ENCODE results near the gene ERF. TPM values are rescaled to one million over a fixed set of nuclear protein-coding genes. Genes with fewer than 3 reads are reported as not detected.
A peak's percentile ranks its signal among the peaks of the same experiment; 100 is the strongest.

The ERF gene
- total and polyA plus RNA-seq, 4 donors: 16.1 to 57.2 (median 37.5) TPM

DNA sequence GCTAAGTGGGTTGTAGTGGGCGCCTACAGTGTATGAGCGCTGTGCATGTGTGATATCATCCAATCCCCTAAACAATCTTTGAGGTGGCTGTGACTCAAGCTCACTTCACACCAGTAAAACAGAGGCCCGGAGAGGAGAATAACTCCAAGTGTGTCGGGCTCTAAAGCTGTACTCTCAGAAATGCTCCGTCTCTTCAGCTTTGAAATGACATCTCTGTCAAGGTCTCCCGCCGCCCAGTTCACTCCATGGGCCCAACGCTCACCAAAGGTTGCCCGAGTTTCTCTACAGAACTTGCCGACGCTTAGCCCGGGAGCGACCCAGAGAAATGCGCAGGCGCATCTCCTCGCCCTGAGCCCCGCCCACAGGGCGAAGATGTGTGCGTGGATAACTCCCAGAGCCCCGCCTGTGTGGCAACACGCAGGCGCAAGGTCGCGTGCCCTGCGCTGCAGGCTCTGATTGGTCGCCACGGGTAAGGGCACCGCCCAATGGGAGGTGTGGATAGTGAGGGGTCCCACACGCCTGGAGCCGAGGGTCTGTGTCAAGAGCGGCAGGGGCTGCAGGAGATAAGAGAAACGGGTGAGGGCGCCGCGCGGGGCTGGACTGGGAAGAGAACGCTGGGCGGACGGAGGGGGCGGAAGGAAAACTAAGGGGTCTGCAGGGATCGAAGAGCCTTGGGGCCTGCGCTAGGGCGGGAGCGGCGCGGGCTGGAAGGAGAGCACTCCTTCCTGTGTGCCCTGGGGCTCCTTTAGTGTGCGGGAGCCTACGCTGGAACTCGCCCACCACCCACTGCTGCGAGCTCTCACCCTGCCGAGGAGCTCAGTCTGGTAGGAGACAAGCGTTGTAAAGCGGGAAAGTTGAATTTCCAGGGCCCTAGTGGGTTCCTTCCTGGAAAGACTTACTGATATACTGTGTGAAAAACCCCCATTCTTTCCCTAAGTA, 34.8 kb downstream of the ERF start, which contains the start of gene ZNF526:
Gene ZNF526, plus strand, starts transcription at position 501 of the 939 bp plus-strand sequence. CDS start 4,092 bp downstream, outside the sequence.
- H3K27ac ChIP-seq (ENCODE audit: low read depth, low read length): peak within 1 kb of the TSS; percentile 87
- under 1% methylated on average over 48 of the region's 53 CpGs for WGBS (ENCODE audit: insufficient coverage)
- H3K36me3 ChIP-seq (ENCODE audit: control insufficient read depth, insufficient read depth, low read length): peaks cover 13% of the 10 kb centered on the region
- H3K4me3 ChIP-seq (ENCODE audit: low read depth, low read length): peak within 1 kb of the TSS; percentile 90
- H3K27me3 ChIP-seq (ENCODE audit: control insufficient read depth, insufficient read depth, low read length): no peaks in the 10 kb centered on the region
- H3K4me1 ChIP-seq (ENCODE audit: control insufficient read depth, insufficient read depth, low read length): peaks cover 44% of the 10 kb centered on the region
- peak; percentile 92 to 99 (median 97) for DNase-seq (ENCODE audit: low read depth in 4 of 6, low spot score in 6 of 6)
- no peaks in the 10 kb centered on the region for H3K9me3 ChIP-seq (ENCODE audit: control insufficient read depth, insufficient read depth, low read length)

GRCh38 chr19:42217520-42218437, 37.1 kb downstream of the ERF start, which contains the start of gene DEDD2:
Gene DEDD2, minus strand, starts transcription at chr19:42217677. Its CDS starts 670 bp downstream, at chr19:42217007.
- Histone ChIP-seq H3K9me3 (ENCODE audit: control insufficient read depth, insufficient read depth, low read length) (no peaks in the 10 kb centered on the region), H3K27ac (ENCODE audit: low read depth, low read length) (peak within 1 kb of the TSS; percentile 83)
- WGBS (ENCODE audit: insufficient coverage): 14% methylated on average over 55 of the region's 57 CpGs

DNA sequence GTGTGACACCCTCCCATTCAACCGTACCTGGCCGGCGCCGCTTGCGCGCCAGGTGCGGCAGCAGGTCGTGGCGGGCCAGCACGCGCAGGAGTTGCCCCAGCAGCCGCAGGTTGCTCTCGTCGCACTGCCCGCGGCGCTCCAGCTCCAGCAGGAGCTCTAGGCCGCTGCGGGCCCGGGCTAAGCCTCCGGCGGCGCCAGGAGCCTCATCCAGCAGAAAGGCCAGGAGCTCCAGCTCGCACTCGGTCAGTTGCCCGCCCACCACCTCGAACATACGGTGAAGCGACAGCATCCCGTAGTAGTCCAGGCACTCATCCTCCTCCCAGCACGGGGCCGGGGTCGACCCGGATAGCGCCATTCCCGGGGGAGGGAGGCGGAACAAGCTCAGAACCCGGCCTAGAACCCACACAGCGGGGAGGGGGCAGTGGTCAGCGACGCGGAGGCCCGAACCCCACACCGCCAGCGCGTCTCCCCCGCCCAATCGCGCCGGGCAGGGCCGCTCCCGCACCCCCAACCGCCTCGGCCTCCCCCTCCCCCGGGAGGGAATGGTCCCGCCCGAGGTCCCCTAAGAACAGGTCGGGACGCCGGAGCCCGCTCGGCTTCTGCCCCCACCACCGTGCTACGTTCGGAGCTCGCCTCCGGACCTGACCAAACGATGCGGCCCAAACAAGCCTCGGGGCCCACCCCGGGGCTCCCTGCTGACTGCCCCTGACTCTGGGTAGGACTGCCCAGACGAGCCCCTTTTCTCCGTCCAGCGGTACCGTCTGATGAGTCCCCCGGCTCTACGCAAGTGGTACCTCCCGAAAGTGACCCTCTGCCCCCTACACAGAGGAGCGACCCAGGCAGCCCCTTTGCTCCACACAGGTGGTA, 38.0 kb downstream of the ERF start:
- H3K9me3 ChIP-seq (ENCODE audit: control insufficient read depth, insufficient read depth, low read length): no peaks in the 10 kb centered on the region
- DNase-seq (ENCODE audit: low read depth in 4 of 6, low spot score in 6 of 6): peak in 4 of 6 donors; percentile 4 to 71 (median 30)
- H3K4me1 ChIP-seq (ENCODE audit: control insufficient read depth, insufficient read depth, low read length): peaks cover 44% of the 10 kb centered on the region
- H3K36me3 ChIP-seq (ENCODE audit: control insufficient read depth, insufficient read depth, low read length): peaks cover 18% of the 10 kb centered on the region
- peak overlapping the region; percentile 83 for H3K27ac ChIP-seq (ENCODE audit: low read depth, low read length)
- no peaks in the 10 kb centered on the region for H3K27me3 ChIP-seq (ENCODE audit: control insufficient read depth, insufficient read depth, low read length)
- H3K4me3 ChIP-seq (ENCODE audit: low read depth, low read length): peak overlapping the region; percentile 85
- WGBS (ENCODE audit: insufficient coverage): under 1% methylated on average over 79 of the region's 79 CpGs

More at GRCh38 chr19:42217520-42218437, 37.1 kb downstream of the ERF start, which contains the start of gene DEDD2:
- Histone ChIP-seq H3K4me3 (ENCODE audit: low read depth, low read length) (peak within 1 kb of the TSS; percentile 85), H3K4me1 (ENCODE audit: control insufficient read depth, insufficient read depth, low read length) (peaks cover 44% of the 10 kb centered on the region), H3K27me3 (ENCODE audit: control insufficient read depth, insufficient read depth, low read length) (no peaks in the 10 kb centered on the region), H3K36me3 (ENCODE audit: control insufficient read depth, insufficient read depth, low read length) (peaks cover 10% of the 10 kb centered on the region)
- DNase-seq (ENCODE audit: low read depth in 4 of 6, low spot score in 6 of 6): peak; percentile 84 to 98 (median 88)

- no peak overlapping the region for H3K27ac ChIP-seq (ENCODE audit: low read depth, low read length)
- H3K36me3 ChIP-seq (ENCODE audit: control insufficient read depth, insufficient read depth, low read length): peaks cover 31% of the 10 kb centered on the region
- H3K27me3 ChIP-seq (ENCODE audit: control insufficient read depth, insufficient read depth, low read length): no peaks in the 10 kb centered on the region
- WGBS (ENCODE audit: insufficient coverage): 94% methylated on average over 6 of the region's 11 CpGs
- no peaks in the 10 kb centered on the region for H3K9me3 ChIP-seq (ENCODE audit: control insufficient read depth, insufficient read depth, low read length)
- H3K4me1 ChIP-seq (ENCODE audit: control insufficient read depth, insufficient read depth, low read length): peaks cover 35% of the 10 kb centered on the region
- no peak for DNase-seq (ENCODE audit: low read depth in 4 of 6, low spot score in 6 of 6)
- H3K4me3 ChIP-seq (ENCODE audit: low read depth, low read length): no peak overlapping the region
Observed at GRCh38 chr19:42214810-42215485, 40.0 kb downstream of the ERF start.

GRCh38 chr19:42212886-42213285, 42.0 kb downstream of the ERF start:
- no peaks in the 10 kb centered on the region for H3K27me3 ChIP-seq (ENCODE audit: control insufficient read depth, insufficient read depth, low read length)
- WGBS (ENCODE audit: insufficient coverage): 83% methylated on average over 1 of the region's 1 CpG
- no peak overlapping the region for H3K4me3 ChIP-seq (ENCODE audit: low read depth, low read length)
- peaks cover 20% of the 10 kb centered on the region for H3K4me1 ChIP-seq (ENCODE audit: control insufficient read depth, insufficient read depth, low read length)
- H3K9me3 ChIP-seq (ENCODE audit: control insufficient read depth, insufficient read depth, low read length): no peaks in the 10 kb centered on the region
- DNase-seq (ENCODE audit: low read depth in 4 of 6, low spot score in 6 of 6): no peak
- H3K27ac ChIP-seq (ENCODE audit: low read depth, low read length): no peak overlapping the region
- peaks cover 51% of the 10 kb centered on the region for H3K36me3 ChIP-seq (ENCODE audit: control insufficient read depth, insufficient read depth, low read length)

- Histone ChIP-seq H3K9me3 (ENCODE audit: control insufficient read depth, insufficient read depth, low read length) (no peaks in the 10 kb centered on the region), H3K27ac (ENCODE audit: low read depth, low read length) (no peak overlapping the region), H3K27me3 (ENCODE audit: control insufficient read depth, insufficient read depth, low read length) (no peaks in the 10 kb centered on the region), H3K4me1 (ENCODE audit: control insufficient read depth, insufficient read depth, low read length) (no peaks in the 10 kb centered on the region), H3K4me3 (ENCODE audit: low read depth, low read length) (no peak overlapping the region), H3K36me3 (ENCODE audit: control insufficient read depth, insufficient read depth, low read length) (peaks cover 72% of the 10 kb centered on the region)
- DNase-seq (ENCODE audit: low read depth in 4 of 6, low spot score in 6 of 6): no peak
- 96% methylated on average over 7 of the region's 11 CpGs for WGBS (ENCODE audit: insufficient coverage)
Observed at GRCh38 chr19:42208612-42209011, 46.3 kb downstream of the ERF start.

- peaks cover 80% of the 10 kb centered on the region for H3K36me3 ChIP-seq (ENCODE audit: control insufficient read depth, insufficient read depth, low read length)
- H3K4me1 ChIP-seq (ENCODE audit: control insufficient read depth, insufficient read depth, low read length): no peaks in the 10 kb centered on the region
- no peak for DNase-seq (ENCODE audit: low read depth in 4 of 6, low spot score in 6 of 6)
- H3K9me3 ChIP-seq (ENCODE audit: control insufficient read depth, insufficient read depth, low read length): no peaks in the 10 kb centered on the region
- H3K4me3 ChIP-seq (ENCODE audit: low read depth, low read length): no peak overlapping the region
- no peak overlapping the region for H3K27ac ChIP-seq (ENCODE audit: low read depth, low read length)
- 84% methylated on average over 6 of the region's 6 CpGs for WGBS (ENCODE audit: insufficient coverage)
- H3K27me3 ChIP-seq (ENCODE audit: control insufficient read depth, insufficient read depth, low read length): no peaks in the 10 kb centered on the region
Observed at GRCh38 chr19:42207767-42208271, 47.1 kb downstream of the ERF start.
